H4 (cell line): ENCODE results near the gene MCTP1. TPM values are rescaled to one million over a fixed set of nuclear protein-coding genes. Genes with fewer than 3 reads are reported as not detected.

Experiments
- DNase-seq: peaks from one replicate; pipeline ENCODE4 v3.0.0-alpha.2; 2015; ENCODE audit warnings: low spot score
- total RNA-seq: library from RNA; depleted of rRNA; stranded (reverse); fragments of >200 nt; shearing (Covaris generic); gene quantifications from 2 replicates; pipeline ENCODE4 v1.2.3, GENCODE V29; 2014; rRNA removed

MCTP1 gene
- 3.3 and 6.5 TPM in 2 replicates for total RNA-seq

- DNase-seq, result peak; percentile 18
Measured at GRCh38 chr5:95284572-95285408, at the start of gene MCTP1. Gene MCTP1, minus strand, starts transcription at chr5:95285094.

GRCh38 chr5:95332158-95332557, 47.3 kb upstream of the MCTP1 start:
- no peak for DNase-seq

- DNase-seq, result no peak
Measured at GRCh38 chr5:95331358-95331757, 46.5 kb upstream of the MCTP1 start.

- no peak for DNase-seq
Measured at GRCh38 chr5:95327211-95327610, 42.3 kb upstream of the MCTP1 start.

- no peak for DNase-seq
Measured at GRCh38 chr5:95317687-95318086, 32.8 kb upstream of the MCTP1 start.

- no peak for DNase-seq
Measured at GRCh38 chr5:95317085-95317484, 32.2 kb upstream of the MCTP1 start.

- no peak for DNase-seq
Measured at GRCh38 chr5:95304711-95305110, 19.8 kb upstream of the MCTP1 start.

GRCh38 chr5:95298651-95299050, 13.8 kb upstream of the MCTP1 start:
- DNase-seq, result no peak

GRCh38 chr5:95296291-95296690, 11.4 kb upstream of the MCTP1 start:
- no peak for DNase-seq

- DNase-seq, result no peak
Measured at GRCh38 chr5:95285409-95285755, 488 bp upstream of the MCTP1 start.

- DNase-seq, result no peak
Measured at GRCh38 chr5:95283761-95284571, 928 bp downstream of the MCTP1 start.

- DNase-seq, result no peak
Measured at GRCh38 chr5:95283022-95283615, 1.8 kb downstream of the MCTP1 start.

- peak; percentile 51 for DNase-seq
Measured at GRCh38 chr5:95281226-95281625, 3.7 kb downstream of the MCTP1 start.

- DNase-seq, result no peak
Measured at GRCh38 chr5:95280401-95281095, 4.3 kb downstream of the MCTP1 start.

GRCh38 chr5:95274011-95274410, 10.9 kb downstream of the MCTP1 start:
- DNase-seq, result no peak

- no peak for DNase-seq
Measured at GRCh38 chr5:95272316-95272929, 12.5 kb downstream of the MCTP1 start.

GRCh38 chr5:95262933-95263660, 21.8 kb downstream of the MCTP1 start:
- DNase-seq, result no peak

GRCh38 chr5:95261437-95262175, 23.3 kb downstream of the MCTP1 start:
- DNase-seq, result peak; percentile 31

- no peak for DNase-seq
Measured at GRCh38 chr5:95256991-95257390, 27.9 kb downstream of the MCTP1 start.

GRCh38 chr5:95256446-95256845, 28.4 kb downstream of the MCTP1 start:
- no peak for DNase-seq
